A673 (cell line): Measurements from ENCODE around the gene GMDS. TPM values are rescaled to one million over a fixed set of nuclear protein-coding genes. Genes with fewer than 3 reads are reported as not detected.

ENCODE experiments used
- BruUV-seq: library from RNA; stranded (reverse); fragments of 400-500 nt; replicated peaks from 2 replicates; lab custom pipeline; 2021; lab: Mats Ljungman, UMichigan
- CTCF ChIA-PET: fragments of 300-600 bp; sonication (Branson Sonifier 250); formaldehyde crosslinking; loops from one replicate; lab custom pipeline; 2022; ENCODE audit warnings: antibody characterized with exemption; lab: Charles Lee
- POLR2A ChIA-PET: fragments of 300-600 bp; sonication (Branson Sonifier 250); formaldehyde crosslinking; loops from one replicate; lab custom pipeline; 2022; ENCODE audit warnings: antibody characterized with exemption; ENCODE audit not compliant: low non-redundant PET; lab: Charles Lee
- DNase-seq: peaks from one replicate; pipeline ENCODE4 v3.0.0-alpha.2; 2015; ENCODE audit warnings: low spot score
- H3K27ac ChIP-seq: fragments of 200-600 bp; sonication (generic); 2 replicates; pipeline ENCODE4 v1.5.1; 2016; ENCODE audit warnings: mixed run types, low read depth, mild to moderate bottlenecking, mixed read lengths, antibody characterized with exemption, low read length; ENCODE audit not compliant: poor library complexity, severe bottlenecking
- H3K27me3 ChIP-seq: fragments of 200-600 bp; sonication (generic); replicated peaks from 2 replicates; pipeline ENCODE4 v1.6.1; 2017; ENCODE audit warnings: mixed run types, low read depth, mild to moderate bottlenecking, mixed read lengths, antibody characterized with exemption, low read length; ENCODE audit not compliant: insufficient read depth, poor library complexity
- H3K36me3 ChIP-seq: fragments of 200-600 bp; sonication (generic); 2 replicates; pipeline ENCODE4 v1.6.1; 2016; ENCODE audit warnings: mixed run types, mild to moderate bottlenecking, mixed read lengths, antibody characterized with exemption, low read length; ENCODE audit not compliant: insufficient read depth, poor library complexity, severe bottlenecking
- H3K4me1 ChIP-seq: fragments of 200-600 bp; sonication (generic); 2 replicates; pipeline ENCODE4 v1.6.1; 2017; ENCODE audit warnings: mixed run types, mild to moderate bottlenecking, mixed read lengths, antibody characterized with exemption, low read length; ENCODE audit not compliant: insufficient read depth, poor library complexity, severe bottlenecking
- H3K4me3 ChIP-seq: fragments of 200-600 bp; sonication (generic); 2 replicates; pipeline ENCODE4 v1.5.1; 2016; ENCODE audit warnings: low read depth, mixed run types, mild to moderate bottlenecking, mixed read lengths, low read length; ENCODE audit not compliant: poor library complexity, severe bottlenecking
- H3K9me3 ChIP-seq: fragments of 200-600 bp; sonication (generic); 2 replicates; pipeline ENCODE4 v1.6.1; 2016; ENCODE audit warnings: mixed run types, low read depth, mild to moderate bottlenecking, mixed read lengths, antibody characterized with exemption, low read length; ENCODE audit not compliant: poor library complexity, severe bottlenecking
- EZH2 ChIP-seq: fragments of 200-600 bp; sonication (generic); IDR thresholded peaks from 2 replicates; pipeline ENCODE4 v1.6.1; 2017; ENCODE audit warnings: borderline replicate concordance, low read depth, mild to moderate bottlenecking, mixed read lengths, antibody characterized with exemption, low read length; ENCODE audit not compliant: poor library complexity, severe bottlenecking
- intact Hi-C: fragments of 100-400 bp; cut with micrococcal nuclease; formaldehyde crosslinking; loops from one replicate; pipeline ENCODE4 v1.10.0; 2022; ENCODE audit not compliant: unreplicated experiment
- total RNA-seq: library from RNA; stranded (reverse); gene quantifications from 2 replicates; pipeline ENCODE4 v1.2.3, GENCODE V29; 2021
- TF ChIP-seq, protein P1 (sequence below): fragments of 300-800, 200-600 bp; sonication (generic); conservative IDR thresholded peaks from 2 replicates; pipeline ENCODE4 v1.5.1; 2017; ENCODE audit warnings: low read depth, mild to moderate bottlenecking, antibody characterized with exemption, low read length, moderate library complexity, mixed read lengths

The GMDS gene
- total RNA-seq, 1 experiment from 2014 or later = 15.2 TPM

DNA sequence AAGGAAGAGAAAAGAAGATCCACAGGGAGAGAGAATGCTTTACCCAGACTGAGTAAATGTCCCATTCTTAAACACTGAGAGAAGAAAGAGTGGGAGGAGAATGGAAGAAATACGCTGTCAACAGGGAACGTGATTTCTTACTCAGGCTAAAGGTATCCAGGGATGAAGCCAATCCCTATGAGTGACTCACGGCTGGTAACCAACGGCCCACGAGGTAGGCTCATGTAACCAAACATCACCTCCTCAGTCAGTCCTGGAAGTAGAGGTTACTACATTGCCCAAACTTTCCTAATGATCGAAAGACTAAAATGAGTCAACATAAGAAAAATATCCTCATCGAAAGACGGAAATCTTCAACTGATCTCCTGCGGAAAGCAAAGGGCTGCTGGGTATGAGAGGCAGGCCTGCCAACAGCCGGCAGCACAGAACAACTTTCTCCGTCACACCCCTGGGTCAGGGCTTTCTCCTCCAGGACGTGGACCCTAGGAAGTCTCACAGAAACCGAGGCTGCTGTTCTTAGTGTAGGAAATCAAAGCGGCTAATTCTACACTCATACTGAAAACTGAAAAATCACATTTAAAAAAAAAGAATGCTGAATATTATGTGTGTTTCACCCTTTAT lies 292.6 kb downstream of the GMDS start:
- H3K4me3 ChIP-seq = no peak overlapping the region
- H3K27ac ChIP-seq = no peak overlapping the region
- POLR2A ChIA-PET = no interaction called here
- no peak for DNase-seq
- no peaks in the 10 kb centered on the region for H3K27me3 ChIP-seq
- H3K9me3 ChIP-seq = no peaks in the 10 kb centered on the region
- no peaks in the 10 kb centered on the region for H3K36me3 ChIP-seq
- H3K4me1 ChIP-seq = no peaks in the 10 kb centered on the region
- intact Hi-C loops = no loop called here
- TF ChIP-seq EZH2 = no peak
- TF ChIP-seq, protein P1, sequence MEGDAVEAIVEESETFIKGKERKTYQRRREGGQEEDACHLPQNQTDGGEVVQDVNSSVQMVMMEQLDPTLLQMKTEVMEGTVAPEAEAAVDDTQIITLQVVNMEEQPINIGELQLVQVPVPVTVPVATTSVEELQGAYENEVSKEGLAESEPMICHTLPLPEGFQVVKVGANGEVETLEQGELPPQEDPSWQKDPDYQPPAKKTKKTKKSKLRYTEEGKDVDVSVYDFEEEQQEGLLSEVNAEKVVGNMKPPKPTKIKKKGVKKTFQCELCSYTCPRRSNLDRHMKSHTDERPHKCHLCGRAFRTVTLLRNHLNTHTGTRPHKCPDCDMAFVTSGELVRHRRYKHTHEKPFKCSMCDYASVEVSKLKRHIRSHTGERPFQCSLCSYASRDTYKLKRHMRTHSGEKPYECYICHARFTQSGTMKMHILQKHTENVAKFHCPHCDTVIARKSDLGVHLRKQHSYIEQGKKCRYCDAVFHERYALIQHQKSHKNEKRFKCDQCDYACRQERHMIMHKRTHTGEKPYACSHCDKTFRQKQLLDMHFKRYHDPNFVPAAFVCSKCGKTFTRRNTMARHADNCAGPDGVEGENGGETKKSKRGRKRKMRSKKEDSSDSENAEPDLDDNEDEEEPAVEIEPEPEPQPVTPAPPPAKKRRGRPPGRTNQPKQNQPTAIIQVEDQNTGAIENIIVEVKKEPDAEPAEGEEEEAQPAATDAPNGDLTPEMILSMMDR = no peak
- CTCF ChIA-PET = no interaction called here
- BruUV-seq = no TSS peak

DNA sequence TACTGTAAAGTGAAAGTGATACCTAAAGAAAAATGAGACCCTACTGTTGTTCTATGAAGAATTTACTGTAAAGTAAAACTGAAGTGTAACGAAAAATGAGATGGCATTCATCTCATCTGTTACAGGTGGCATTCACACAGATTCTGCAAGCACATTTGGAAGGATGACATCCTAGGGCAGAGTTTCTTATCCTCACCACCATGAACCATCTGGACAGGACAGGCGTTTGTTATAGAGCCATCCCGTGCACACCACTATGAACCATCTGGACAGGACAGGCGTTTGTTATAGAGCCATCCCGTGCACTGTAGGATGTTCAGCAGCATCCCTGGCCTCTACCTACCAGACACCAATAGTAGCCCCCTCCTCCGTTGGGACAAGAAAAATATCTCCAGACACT lies 294.8 kb downstream of the GMDS start:
- intact Hi-C loops = no loop called here
- DNase-seq = no peak
- BruUV-seq = no TSS peak
- ChIA-PET POLR2A (no interaction called here), CTCF (no interaction called here)
- Histone ChIP-seq H3K4me3 (no peak overlapping the region), H3K27ac (no peak overlapping the region), H3K4me1 (no peaks in the 10 kb centered on the region), H3K36me3 (no peaks in the 10 kb centered on the region), H3K27me3 (no peaks in the 10 kb centered on the region), H3K9me3 (no peaks in the 10 kb centered on the region)
- TF ChIP-seq, protein P1 = no peak
- no peak for TF ChIP-seq EZH2

DNA sequence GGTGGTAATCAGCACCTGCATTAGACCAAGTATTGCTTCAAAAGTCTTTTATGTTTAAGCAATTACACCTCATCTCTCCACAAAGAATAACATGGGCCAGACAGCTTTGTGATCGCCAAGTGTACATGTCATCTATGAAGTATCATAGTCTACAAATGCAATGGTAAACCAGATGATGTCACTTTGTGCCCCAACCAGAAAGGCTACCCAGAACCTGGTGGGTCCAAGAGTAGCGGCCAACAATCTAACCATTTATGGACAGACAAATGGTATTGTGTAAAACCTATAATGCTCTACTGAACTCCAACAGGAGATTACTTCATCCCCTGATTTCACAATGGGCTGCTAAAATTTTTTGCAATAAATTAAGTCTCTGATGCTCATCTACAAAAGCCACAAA lies 295.9 kb downstream of the GMDS start:
- Histone ChIP-seq H3K27me3 (no peaks in the 10 kb centered on the region), H3K36me3 (no peaks in the 10 kb centered on the region), H3K9me3 (no peaks in the 10 kb centered on the region), H3K27ac (no peak overlapping the region), H3K4me3 (no peak overlapping the region), H3K4me1 (no peaks in the 10 kb centered on the region)
- TF ChIP-seq, protein P1 = no peak
- TF ChIP-seq EZH2 = no peak
- ChIA-PET POLR2A (no interaction called here), CTCF (no interaction called here)
- DNase-seq = no peak
- BruUV-seq = no TSS peak
- intact Hi-C loops = no loop called here
